Muscle of arm (tissue), 12 donors: ENCODE results near the gene PTPN7. TPM values are rescaled to one million over a fixed set of nuclear protein-coding genes. Genes with fewer than 3 reads are reported as not detected.
"Not testable (repeated sequence)": the region's sequence is repeated elsewhere in the genome, so short reads cannot be mapped to it uniquely, and the experiment has no call there.

Source experiments
- DNase-seq: peaks from one replicate; pipeline ENCODE4 v3.0.0-alpha.2; 2013
- polyA plus RNA-seq, 12 donors: library from polyadenylated mRNA; unstranded; fragments of 120-200 nt; gene quantifications; one replicate each; pipeline ENCODE4 v1.2.1, GENCODE V29; 2013; ENCODE audit not compliant: insufficient read length in 12 of 12

The PTPN7 gene
- polyA plus RNA-seq, 12 donors: 0.46 to 4.9 (median 0.66) TPM; not detected in 2

DNA sequence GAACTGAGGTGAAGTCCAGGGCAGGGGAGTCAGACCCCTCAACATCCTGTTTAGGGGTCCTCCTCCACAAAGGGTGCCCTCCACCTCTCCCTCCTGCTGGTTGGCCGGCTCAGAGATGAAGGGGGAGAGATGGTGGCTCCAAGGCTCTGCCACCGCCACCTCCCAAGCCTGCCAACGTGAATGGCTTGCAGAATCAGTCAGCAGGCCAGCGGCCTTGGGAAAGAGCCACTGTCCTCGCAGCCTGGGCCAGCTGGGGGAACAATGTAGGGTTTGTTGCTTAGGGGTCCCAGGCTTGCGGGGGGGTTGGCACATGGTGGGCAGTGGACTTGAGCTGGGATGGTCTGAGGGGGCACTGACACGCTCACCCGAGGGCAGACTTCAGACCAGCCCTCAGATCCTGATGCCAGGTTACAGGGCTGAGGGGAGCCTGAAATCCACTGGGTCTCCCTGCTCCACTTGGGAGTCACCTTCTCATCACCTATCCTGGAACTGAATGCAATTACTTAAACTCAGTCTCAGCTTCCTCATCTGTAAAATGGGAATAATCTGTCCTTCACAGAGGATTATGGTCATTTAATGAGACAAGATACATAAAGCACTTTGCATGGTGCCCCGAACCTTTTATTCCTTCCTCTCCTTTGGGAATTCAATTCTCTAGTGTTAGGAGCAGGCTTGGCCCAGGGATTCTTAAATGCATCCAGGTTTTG lies 29.4 kb downstream of the PTPN7 start:
- DNase-seq: no peak

DNA sequence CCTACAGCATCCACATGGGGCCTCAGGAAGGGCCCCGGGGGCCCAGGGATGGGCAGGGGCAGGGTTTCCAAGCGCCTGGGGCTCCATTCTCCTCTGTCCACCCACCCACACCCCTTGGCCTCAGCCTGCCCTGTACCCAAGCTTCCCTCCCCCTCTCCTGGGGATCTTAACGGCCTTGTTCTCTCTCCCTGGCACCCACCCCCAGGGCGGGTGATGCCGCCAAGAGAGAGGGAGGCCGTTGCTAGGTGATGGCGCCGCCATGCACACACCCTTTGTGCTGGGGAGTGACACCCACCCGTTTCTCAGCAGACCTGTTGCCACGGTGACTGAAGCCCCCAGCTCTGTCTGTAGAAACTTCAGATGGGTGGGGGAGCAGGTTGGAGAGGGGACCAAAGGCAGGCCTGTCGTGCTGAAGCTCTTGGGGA lies 30.1 kb downstream of the PTPN7 start:
- DNase-seq: no peak

DNA sequence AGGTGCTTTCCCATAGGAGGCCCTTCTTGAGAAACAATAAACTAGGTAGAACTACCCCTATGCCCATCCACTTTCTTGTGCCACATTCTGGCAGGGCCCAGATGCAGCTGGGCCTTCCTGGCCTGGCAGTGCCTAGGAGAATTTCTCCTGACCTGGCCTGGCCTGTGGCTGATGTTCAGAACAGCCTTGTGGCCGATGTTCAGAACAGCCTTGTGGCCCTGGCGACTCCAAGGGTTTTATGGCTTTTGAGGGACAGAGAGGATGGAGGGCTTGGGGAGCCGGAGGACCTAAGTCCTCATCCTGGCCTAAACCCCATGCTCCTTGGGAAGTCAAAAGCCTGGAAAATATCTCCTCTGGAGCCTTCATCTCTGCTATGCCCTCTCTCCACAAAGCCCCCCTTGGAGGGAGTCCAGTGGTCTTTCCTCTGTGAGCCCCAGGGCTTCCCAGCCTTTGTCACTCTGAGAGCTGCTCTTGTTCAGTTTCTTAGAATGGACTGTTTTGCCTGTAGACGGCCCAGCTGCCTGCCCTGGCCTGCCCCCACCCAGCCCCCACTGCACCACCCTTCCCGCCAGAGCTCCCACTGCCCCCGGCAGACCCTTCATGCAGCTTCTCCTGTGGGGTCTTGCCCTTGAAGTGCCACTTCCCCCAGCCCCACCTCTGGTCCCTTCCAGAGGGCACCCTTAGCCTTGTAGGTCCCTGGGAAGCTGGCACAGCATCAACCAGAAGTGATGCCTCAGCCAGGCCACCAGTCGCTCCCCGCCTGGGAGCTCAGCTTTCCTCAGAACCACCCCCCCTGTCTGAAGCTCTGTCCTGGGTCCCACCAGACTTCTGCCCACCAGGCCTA lies 30.7 kb downstream of the PTPN7 start:
- DNase-seq: no peak

DNA sequence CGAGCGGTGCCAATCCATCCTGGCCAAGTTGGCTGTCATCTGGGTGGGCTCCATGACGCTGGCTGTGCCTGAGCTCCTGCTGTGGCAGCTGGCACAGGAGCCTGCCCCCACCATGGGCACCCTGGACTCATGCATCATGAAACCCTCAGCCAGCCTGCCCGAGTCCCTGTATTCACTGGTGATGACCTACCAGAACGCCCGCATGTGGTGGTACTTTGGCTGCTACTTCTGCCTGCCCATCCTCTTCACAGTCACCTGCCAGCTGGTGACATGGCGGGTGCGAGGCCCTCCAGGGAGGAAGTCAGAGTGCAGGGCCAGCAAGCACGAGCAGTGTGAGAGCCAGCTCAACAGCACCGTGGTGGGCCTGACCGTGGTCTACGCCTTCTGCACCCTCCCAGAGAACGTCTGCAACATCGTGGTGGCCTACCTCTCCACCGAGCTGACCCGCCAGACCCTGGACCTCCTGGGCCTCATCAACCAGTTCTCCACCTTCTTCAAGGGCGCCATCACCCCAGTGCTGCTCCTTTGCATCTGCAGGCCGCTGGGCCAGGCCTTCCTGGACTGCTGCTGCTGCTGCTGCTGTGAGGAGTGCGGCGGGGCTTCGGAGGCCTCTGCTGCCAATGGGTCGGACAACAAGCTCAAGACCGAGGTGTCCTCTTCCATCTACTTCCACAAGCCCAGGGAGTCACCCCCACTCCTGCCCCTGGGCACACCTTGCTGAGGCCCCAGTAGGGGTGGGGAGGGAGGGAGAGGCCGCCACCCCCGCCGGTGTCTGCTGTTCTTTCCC lies 32.4 kb downstream of the PTPN7 start:
- no peak for DNase-seq

DNA sequence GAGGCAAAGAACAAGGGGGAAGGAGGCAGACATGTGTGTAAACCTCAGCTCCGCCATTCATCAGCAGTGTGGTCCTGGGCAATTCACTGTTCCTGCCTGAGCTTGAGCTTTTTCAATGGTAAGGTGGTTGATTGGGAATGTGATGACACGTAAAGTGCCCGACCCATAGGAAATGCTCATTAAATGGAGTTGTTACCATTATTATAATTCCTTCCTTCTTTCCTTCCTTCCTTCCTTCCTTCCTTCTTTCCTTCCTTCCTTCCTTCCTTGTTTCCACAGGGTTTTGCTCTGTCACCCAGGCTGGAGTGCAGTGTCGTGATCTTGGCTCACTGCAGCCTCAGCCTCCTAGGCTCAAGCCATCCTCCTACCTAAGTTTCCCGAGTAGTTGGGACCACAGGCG lies 33.3 kb downstream of the PTPN7 start:
- no peak for DNase-seq

DNA sequence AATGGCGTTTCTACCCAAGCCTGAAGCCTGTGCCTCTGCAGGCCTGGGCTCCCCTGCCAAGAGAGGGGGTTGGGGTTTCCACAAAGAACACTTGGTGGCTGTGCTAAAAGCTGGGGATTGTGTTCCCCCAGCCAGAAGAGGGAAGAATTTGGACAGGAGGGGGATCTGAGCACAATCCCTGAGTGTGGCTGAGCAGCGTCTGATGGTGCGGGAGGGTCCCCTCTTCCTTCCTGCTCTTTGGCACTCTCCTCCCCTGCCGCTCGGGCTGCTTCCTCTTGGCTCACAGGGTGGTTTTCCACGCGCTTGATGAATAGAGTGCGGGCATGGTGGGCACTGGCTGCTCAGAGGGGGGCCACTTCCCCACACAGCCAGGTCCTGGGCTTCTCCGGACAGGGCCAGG lies 34.0 kb downstream of the PTPN7 start:
- DNase-seq: no peak

DNA sequence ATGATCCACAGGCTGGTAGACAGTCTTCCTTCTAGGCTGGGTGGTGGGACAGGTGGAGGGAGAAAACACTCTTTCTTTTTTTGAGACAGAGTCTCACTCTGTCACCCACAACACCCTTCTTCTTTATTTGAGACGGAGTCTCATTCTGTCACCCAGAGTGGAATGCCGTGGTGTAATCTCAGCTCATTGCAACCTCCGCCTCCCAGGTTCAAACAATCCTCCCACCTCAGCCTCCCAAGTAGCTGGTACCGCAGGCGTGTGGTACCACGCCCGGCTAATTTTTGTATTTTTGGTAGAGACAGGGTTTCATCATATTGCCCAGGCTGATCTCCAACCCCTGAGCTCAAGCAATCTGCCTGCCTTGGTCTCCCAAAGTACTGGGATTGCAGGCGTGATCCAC lies 34.8 kb downstream of the PTPN7 start:
- DNase-seq: no peak

DNA sequence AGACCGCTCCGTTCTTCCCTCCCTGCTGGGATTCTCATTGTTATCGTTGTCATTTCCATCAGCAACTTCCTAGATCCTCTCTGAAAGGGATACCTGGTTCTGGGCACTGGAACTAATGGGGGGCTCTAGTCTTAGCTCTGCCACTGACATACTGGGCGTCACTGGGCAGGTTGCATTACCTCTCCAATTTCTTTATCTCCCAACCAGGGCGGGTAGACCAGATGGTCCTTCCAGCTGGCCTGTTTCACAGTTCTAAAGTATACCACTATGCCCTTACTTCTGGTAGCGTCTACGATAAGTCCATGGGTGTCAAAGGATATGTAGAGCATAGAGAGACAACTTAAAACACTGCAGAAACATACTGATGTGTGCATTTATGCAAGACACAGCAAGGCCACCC lies 36.3 kb downstream of the PTPN7 start:
- DNase-seq: no peak

DNA sequence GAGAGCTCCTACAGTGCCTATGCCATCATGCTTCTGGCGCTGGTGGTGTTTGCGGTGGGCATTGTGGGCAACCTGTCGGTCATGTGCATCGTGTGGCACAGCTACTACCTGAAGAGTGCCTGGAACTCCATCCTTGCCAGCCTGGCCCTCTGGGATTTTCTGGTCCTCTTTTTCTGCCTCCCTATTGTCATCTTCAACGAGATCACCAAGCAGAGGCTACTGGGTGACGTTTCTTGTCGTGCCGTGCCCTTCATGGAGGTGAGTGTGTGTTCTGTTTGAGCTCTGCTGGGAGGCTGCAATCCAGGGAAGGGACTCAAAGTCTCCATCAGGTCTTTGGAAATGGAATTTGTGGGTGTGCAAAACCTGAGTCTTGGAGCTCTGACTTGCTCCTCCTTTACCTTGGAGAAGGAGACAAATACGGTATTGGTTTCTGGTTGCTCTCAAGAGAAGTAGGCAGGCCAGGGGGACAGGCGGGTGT lies 37.0 kb downstream of the PTPN7 start:
- DNase-seq: no peak

DNA sequence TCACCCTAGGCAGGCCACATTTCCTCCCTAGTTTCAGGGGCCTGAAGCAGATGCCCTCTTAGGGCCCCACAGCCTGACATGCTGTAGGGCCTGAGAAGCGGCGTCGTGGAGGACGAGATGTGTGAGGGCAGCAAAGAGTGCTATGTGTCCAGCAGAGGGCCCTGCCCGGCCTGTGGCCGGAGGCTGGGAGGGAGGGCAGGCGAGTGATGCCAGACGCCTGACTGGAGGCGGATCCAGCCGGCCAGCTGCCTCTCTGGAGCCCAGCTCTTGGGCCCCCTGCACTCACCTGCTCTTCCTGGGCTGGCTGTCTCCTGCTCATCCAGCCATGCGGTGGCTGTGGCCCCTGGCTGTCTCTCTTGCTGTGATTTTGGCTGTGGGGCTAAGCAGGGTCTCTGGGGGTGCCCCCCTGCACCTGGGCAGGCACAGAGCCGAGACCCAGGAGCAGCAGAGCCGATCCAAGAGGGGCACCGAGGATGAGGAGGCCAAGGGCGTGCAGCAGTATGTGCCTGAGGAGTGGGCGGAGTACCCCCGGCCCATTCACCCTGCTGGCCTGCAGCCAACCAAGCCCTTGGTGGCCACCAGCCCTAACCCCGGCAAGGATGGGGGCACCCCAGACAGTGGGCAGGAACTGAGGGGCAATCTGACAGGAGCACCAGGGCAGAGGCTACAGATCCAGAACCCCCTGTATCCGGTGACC lies 37.6 kb downstream of the PTPN7 start, which contains the start of gene GPR37L1:
Gene GPR37L1, plus strand, starts transcription at position 279 of the 697 bp plus-strand sequence. Its CDS starts 47 bp downstream, at position 326.
- DNase-seq: no peak

DNA sequence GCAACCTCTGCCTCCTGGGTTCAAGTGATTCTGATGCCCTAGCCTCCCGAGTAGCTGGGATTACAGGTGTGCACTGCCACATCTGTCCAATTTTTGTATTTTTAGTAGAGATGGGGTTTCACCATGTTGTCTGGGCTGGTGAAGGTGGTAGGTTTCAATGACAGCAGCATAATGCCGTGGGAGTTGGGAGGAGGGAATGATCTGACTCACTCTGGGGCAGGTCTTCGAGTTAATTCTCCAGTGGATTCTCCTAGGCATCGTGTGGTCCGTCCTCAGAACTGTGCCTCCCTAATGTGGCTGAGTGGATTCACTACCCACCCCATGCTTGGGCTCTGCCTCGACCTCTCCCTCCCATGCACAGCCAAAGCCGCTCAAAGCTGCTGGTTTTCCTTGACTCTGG lies 39.4 kb downstream of the PTPN7 start:
- DNase-seq: no peak

DNA sequence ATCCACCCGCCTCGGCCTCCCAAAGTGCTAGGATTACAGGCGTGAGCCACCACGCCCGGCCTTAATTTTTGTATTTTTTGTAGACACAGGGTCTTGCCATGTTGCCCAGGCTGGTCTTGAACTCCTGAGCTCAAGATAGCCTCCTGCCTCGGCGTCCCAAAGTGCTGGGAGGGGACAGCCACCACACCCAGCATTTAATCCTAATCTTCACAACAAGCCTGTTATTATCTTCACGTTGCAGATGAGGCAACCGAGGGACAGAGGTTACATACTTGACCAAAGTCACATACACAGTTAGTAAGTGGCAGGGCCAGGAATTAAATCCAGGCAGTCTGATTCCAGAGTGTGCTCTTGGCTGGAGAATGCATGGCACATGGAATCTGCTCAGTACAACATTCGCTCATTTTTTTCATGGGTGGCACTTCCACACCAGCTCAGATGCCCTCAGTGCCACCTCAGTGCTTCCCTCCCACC lies 42.5 kb downstream of the PTPN7 start:
- no peak for DNase-seq

DNA sequence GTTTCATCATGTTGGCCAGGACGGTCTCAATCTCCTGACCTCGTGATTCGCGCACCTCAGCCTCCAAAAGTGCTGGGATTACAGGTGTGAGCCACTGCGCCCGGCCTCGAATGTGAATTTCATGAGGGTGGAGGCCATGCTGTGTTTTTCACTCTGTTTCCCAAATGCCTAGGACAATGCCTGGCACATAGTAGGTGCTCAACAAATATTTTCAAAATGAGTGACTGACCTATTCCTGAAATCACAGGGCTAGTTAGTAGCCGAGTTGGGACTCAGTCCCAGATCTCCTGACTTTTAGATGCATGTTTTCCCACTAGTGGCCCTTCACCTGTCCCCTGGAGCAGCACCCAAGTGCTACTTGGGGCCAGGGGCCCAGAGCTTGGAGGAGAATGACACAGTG lies 44.1 kb downstream of the PTPN7 start:
- DNase-seq: no peak

DNA sequence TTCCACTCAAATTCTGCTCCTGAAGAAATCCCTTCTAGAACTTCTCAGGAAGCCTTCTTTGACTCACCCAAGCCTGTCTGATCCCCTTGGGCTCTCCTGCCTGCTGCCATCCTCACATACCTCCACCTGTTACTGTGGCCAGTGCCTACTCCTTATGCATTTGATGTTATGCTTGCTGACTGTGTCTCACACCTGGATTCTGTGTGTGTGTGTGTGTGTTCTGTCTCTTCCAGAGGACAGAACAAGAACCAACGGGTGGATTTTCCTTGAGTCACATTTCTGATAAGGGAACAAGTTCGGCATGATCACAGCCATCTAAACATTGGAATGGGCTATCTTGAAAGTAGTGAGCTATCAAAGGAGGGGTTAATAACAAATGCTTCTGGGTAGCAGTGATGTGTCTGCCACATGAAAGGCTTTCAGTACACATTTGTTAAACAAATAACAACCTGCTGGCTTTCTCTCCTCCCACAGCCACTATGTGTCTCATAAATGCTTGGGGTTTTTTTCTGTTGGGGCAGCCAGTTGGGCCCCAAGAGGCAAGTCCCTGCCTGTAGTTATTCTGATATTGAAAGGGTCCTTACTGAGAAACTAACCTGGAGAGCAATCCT lies 46.6 kb downstream of the PTPN7 start:
- no peak for DNase-seq

DNA sequence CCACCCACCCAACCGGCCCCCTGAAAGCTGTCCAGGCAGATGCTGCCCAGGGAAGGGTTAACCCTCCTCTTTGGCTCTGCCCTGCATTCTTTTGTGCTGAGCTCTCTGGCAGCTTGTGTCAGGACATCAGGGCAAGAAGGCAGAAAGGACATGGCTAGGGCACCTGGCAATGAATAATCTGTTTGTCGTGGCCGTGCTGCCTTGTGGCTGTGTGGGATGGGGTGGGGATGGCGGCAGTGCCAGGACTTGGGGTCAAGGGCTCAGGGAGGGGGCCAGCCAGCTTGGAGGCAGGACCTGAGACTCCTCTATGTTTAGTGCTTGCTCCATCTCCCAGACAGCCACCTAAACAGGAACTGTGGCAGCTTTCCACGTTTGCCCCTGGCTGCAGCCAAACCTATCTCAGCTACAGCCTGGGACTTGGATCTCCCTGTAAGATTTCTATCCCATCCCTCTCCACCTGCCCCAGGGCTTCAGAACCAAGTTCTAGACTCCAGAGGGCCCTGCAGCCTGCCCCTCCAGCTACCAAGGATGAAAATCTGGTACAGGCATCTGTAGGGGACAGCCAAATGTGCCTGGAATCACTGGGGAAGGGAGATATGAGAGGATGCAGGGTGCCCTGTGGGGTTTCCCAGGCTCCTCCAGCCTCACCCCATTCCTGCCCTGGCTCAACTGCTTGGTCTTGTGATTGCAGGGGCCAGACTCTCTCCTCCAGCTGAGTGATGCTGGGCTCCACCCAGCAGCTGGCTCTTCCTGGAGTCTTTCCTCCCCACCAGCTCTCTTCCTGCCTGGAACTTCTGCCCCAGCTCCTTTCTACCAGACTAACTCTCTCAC lies 47.3 kb downstream of the PTPN7 start:
- DNase-seq: no peak

DNA sequence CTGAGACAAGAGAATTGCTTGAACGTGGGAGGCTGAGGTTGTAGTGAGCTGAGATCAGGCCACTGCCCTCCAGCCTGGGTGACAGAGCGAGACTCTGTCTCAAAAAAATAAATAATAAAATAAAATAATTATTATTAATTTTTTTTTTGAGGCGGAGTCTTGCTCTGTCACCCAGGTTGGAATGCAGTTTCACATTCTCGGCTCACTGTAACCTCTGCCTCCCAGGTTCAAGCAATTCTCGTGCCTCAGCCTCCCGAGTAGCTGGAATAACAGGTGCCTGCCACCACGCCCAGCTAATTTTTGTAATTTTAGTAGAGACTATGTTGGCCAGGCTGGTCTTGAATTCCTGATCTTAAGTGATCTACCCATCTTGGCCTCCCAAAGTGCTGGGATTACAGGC lies 48.8 kb downstream of the PTPN7 start:
- not testable (repeated sequence) for DNase-seq

DNA sequence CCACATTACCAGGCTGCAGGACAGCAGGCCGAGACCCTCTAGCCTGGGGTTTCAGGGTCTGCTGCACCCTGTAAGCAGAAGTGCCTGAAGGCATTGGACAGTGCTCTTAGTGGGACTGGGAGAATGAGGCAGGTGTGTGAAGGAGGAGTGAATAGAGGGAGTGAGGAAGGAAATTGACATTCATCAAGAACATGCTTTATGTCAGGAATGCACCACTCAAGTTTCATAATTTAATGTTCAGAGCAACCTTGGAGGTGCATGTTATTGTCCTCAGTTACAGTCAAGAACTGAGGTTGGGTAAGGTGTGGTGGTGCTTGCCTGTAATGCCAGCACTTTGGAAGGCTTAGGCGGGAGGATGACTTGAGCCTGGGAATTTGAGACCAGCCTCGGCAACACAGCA lies 49.4 kb downstream of the PTPN7 start:
- no peak for DNase-seq

DNA sequence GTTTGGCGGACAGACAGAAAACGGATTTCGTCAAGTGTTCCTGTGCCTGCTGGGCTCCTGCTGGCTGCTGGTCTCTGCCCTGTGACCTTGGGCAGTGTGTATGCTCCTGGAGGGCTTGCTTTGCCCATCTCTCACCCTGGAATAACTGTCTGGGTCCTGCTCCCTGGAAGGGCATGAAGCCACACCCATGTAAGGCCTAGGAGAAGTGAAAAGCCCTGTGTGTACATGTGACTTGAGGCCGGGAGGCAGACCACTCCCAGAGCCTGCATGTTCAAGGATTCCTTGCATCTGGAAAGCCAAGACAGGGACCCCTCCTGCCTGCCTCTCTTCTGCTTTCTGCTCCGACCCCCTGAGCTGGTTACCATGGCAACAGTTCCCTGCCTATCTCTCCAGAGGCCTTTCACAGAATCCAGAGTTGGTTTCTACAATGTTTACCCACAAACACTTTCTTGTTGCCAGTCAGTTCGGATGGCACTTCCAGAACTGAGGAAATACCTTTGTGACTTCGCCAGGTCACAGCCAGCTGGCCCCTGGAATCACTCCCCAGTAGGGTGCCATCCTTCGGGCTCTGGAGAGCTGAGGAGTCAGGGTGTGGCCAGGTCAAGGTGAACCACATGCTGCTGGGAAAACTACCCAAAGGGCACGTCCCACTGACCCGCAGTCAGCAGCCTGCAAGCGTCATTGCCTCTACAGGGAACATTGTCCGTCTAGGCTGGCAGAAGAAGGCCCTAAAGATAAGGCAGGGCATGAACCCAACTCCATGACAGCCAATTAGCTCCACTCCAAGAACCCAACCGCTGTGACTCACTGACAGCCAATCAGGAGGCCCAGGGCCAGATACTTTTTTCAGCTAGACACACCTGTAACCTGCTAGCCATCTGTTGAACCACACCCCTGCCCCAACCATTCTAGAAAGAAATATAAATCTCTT lies 52.3 kb downstream of the PTPN7 start:
- DNase-seq: no peak

DNA sequence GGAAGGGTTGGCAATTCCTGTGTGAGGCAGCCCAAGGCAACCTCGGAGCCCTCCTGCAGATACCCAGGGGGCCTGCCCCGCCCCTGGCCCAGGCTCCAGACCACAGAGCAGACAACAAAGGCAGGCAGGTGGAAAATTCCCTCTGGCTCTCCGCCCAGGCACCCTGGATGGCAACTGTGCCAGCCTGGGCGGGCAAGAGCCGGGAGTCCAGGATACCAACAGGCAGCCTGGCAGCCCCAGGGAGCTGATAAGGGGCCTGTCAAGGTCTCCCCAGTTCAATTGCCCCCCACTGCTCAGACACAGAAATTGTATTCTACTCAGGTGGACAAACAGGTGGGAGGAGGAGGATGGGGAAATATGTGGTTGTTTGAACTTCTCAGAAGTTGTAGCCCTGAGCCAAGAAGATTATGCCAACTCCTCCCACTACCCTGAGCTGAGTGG lies 53.1 kb downstream of the PTPN7 start:
- no peak for DNase-seq
